Transverse colon (tissue), 3 donors: Measurements from ENCODE around the gene MAGEE1.

Source experiments
- CTCF ChIP-seq, 5 experiments: fragments of 200-600 bp in 3 of 5; fragments of 450-650 bp in 2 of 5; sonication (generic) in 3 of 5; IDR thresholded peaks; 1 replicate in 2 of 5; 2 replicates in 3 of 5; pipeline ENCODE4 v1.5.1; 2016 to 2017; ENCODE audit warnings: antibody characterized with exemption in 5 of 5, inconsistent platforms in 3 of 5, mild to moderate bottlenecking in 2 of 5, moderate library complexity in 1 of 5
- EP300 ChIP-seq: sonication (generic); formaldehyde crosslinking; IDR thresholded peaks from one replicate; pipeline ENCODE4 v1.6.1; 2017; ENCODE audit warnings: antibody characterized with exemption, low read depth
- POLR2A ChIP-seq: fragments of 450-650 bp; IDR thresholded peaks from one replicate; pipeline ENCODE4 v1.6.1; 2016; ENCODE audit warnings: antibody characterized with exemption, mild to moderate bottlenecking, moderate library complexity

GRCh38 chrX:76398970-76399369 lies 28.5 kb upstream of the MAGEE1 start:
- TF ChIP-seq EP300: no peak
- TF ChIP-seq CTCF (IDR thresholded peaks at IDR 0.05): no peak
- no peak for TF ChIP-seq POLR2A
